ENCODE measurements around the gene AGRN. TPM values are rescaled to one million over a fixed set of nuclear protein-coding genes. Genes with fewer than 3 reads are reported as not detected.

AGRN gene
- total RNA-seq, 1 donor from 2014 or later = 335 TPM

DNA sequence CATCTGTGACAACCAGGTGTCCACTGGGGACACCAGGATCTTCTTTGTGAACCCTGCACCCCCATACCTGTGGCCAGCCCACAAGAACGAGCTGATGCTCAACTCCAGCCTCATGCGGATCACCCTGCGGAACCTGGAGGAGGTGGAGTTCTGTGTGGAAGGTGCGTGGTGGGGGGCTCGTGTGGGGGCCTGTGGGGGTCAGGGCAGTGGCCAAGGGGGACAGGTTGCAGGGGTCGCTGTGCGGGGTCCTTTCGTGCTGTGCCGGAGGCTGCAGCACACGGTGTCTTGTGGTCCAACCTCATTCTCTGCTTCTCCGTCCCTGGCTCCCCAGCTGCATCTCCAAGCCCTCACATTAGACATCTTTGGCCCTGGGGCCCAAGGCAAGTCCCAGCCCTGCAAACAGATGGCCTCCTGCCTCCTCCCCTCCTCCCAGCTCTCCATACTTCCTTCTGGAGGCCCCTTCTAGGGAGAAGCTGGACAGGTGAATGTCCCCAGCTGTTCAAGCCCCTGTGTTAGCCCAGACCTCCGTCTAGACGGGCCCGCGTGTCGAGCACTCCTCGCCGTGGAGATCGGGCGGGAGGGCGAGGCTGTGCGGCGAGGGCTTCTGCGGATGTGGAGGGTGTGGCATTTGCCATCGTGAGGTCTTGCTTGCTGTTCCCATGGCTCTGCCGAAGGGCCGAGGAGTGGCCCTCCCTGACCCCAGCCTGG lies 2.5 kb downstream of the AGRN start:
- no peaks in the 10 kb centered on the region for H3K27me3 Mint-ChIP-seq
- peaks cover 12% of the 10 kb centered on the region for H3K4me1 Mint-ChIP-seq (ENCODE audit: low read depth)
- no peak for DNase-seq (ENCODE audit: low spot score, unreplicated experiment)
- H3K9me3 Mint-ChIP-seq (ENCODE audit: low read depth) = peaks cover under 1% of the 10 kb centered on the region
- peak overlapping the region; percentile 49 for H3K4me3 Mint-ChIP-seq (ENCODE audit: low read depth)
- H3K27ac Mint-ChIP-seq = peak overlapping the region; percentile 85
- TF ChIP-seq, protein P1, sequence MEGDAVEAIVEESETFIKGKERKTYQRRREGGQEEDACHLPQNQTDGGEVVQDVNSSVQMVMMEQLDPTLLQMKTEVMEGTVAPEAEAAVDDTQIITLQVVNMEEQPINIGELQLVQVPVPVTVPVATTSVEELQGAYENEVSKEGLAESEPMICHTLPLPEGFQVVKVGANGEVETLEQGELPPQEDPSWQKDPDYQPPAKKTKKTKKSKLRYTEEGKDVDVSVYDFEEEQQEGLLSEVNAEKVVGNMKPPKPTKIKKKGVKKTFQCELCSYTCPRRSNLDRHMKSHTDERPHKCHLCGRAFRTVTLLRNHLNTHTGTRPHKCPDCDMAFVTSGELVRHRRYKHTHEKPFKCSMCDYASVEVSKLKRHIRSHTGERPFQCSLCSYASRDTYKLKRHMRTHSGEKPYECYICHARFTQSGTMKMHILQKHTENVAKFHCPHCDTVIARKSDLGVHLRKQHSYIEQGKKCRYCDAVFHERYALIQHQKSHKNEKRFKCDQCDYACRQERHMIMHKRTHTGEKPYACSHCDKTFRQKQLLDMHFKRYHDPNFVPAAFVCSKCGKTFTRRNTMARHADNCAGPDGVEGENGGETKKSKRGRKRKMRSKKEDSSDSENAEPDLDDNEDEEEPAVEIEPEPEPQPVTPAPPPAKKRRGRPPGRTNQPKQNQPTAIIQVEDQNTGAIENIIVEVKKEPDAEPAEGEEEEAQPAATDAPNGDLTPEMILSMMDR (IDR thresholded peaks at IDR 0.05; ENCODE audit: unreplicated experiment) = no peak
- peaks cover 7% of the 10 kb centered on the region for H3K36me3 Mint-ChIP-seq (ENCODE audit: insufficient read depth)

DNA sequence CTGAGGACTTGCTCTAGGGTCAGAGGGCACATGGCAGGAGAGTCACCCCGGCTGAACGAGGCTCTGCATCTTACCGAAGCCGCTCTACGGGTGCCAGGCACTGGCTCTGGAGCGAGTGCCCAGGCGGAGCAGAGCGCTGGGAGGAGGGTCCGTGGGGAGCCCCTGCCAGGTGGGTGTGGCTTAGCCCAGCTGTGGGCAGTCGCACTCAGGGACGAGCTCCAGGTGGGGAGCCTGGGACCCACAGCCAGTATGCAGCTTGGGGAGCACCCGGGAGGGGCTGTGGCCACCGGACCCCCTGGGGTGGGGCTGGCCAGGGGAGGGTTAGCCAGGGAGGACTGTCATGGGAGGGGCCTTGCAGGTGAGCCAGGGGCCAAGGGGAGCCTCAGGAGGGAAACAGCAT lies 3.8 kb downstream of the AGRN start:
- H3K4me3 Mint-ChIP-seq (ENCODE audit: low read depth) = no peak overlapping the region

DNA sequence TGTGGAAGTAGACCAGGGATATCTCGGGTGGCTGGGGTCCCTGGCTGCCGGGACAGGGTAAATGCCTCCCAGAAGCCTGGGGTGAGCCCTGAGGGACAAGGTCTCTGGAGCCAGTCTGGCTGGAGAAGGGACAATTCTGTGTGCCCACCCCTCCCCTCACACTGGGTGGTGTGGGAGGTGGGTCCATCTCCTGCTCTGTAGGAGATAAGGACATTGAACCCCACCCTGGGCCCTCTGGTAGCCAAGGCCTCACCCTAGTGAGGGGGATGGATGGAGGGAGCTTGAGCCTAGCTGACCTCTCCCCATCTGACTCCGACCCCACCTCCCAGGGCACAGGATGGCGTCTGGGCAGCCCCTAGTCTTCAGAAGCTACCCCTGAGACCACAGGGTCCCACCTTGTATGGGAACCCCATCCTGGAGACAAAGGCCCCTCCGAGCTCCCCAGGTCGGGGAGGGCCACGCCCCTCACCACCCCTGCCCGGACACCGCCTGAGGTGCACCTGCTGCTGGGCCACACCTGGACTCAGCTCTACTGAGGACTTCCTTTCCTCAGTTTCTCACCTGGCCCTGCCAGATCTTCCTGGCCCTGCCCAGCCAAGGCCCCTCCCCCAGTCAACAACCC lies 4.3 kb downstream of the AGRN start:
- TF ChIP-seq, protein P1 (IDR thresholded peaks at IDR 0.05; ENCODE audit: unreplicated experiment) = no peak
- H3K9me3 Mint-ChIP-seq (ENCODE audit: low read depth) = no peaks in the 10 kb centered on the region
- no peaks in the 10 kb centered on the region for H3K27me3 Mint-ChIP-seq
- no peak for DNase-seq (ENCODE audit: low spot score, unreplicated experiment)
- peaks cover 12% of the 10 kb centered on the region for H3K4me1 Mint-ChIP-seq (ENCODE audit: low read depth)
- H3K27ac Mint-ChIP-seq = peak overlapping the region; percentile 82
- peaks cover 7% of the 10 kb centered on the region for H3K36me3 Mint-ChIP-seq (ENCODE audit: insufficient read depth)
- H3K4me3 Mint-ChIP-seq (ENCODE audit: low read depth) = no peak overlapping the region

More for the DNA sequence above, 3.8 kb downstream of the AGRN start:
- Mint-ChIP-seq H3K36me3 (ENCODE audit: insufficient read depth) (peaks cover 7% of the 10 kb centered on the region), H3K27ac (no peak overlapping the region), H3K4me1 (ENCODE audit: low read depth) (peaks cover 12% of the 10 kb centered on the region), H3K27me3 (no peaks in the 10 kb centered on the region), H3K9me3 (ENCODE audit: low read depth) (no peaks in the 10 kb centered on the region)
- DNase-seq (ENCODE audit: low spot score, unreplicated experiment) = no peak
- TF ChIP-seq, protein P1 (IDR thresholded peaks at IDR 0.05; ENCODE audit: unreplicated experiment) = no peak

DNA sequence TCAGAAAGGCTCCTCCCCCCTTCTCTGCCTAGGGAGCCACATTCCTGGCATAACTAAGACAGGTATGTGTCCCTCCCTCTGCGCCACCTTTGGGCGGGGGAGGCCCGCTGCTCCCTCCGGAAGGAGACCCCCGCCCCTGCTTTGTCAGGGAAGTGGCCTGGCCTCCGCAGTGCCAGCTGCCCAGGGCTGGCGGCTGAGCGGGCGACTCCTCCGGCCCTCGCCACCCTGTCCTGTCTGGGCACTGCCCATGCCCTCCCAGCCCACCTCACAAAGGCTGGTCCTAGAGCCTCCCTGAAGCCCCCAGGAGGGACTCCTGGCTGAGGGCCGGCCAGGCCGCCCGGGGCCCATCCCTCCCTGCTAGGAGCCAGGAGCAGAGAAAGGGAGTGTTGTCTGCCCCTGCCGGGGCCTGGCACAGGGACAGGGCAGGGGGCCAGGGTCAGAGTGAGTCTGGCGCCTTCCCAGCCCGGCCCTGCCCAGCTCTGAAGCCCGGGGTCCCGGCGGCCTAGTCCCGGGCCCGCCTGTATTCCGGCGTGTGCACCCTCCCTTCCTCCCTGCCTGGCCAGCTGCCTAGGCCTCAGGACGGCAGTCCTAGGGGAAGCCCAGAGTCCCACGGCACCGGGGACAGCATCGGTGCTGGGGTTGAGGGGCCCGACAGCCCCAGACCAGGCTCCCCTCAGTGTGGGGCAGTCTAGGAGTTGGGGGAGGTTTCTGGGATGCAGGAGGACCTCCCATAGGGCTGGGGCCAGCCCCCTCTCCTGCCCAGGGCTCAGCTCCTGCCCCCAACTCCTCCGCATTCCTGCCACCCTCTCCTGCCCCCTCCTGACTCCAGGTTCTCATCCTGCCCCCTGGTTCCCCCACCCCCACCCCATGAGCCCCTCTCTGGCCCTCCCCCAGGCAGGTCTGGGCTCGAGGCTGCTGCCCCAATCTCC lies 5.1 kb downstream of the AGRN start:
- DNase-seq (ENCODE audit: low spot score, unreplicated experiment) = peak; percentile 65
- TF ChIP-seq, protein P1 (IDR thresholded peaks at IDR 0.05; ENCODE audit: unreplicated experiment) = no peak
- Mint-ChIP-seq H3K27ac (peak overlapping the region; percentile 82), H3K27me3 (no peaks in the 10 kb centered on the region), H3K4me3 (ENCODE audit: low read depth) (no peak overlapping the region), H3K36me3 (ENCODE audit: insufficient read depth) (peaks cover 7% of the 10 kb centered on the region), H3K9me3 (ENCODE audit: low read depth) (no peaks in the 10 kb centered on the region), H3K4me1 (ENCODE audit: low read depth) (peaks cover 12% of the 10 kb centered on the region)

DNA sequence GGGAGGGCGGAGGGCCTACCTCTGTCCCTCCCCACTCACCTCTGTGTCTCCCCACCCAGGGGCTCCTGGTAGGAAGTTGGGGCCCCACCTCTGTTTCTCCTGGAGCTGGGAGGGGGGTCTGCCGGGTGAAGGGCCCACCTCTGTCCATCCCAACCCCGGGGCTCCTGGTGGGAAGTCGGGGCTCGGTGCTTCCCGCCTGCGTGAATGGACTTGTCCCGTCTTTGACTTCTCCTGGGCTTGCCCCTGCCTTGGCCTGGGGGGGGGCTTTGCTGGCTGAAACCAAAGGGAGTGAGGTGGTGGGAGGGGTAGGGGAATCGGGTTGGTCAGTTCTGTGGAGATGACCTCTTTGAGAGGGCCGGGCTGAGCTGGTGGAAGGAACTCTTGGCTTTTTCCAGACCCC lies 5.8 kb downstream of the AGRN start:
- Mint-ChIP-seq H3K4me1 (ENCODE audit: low read depth) (peaks cover 12% of the 10 kb centered on the region), H3K27ac (no peak overlapping the region), H3K9me3 (ENCODE audit: low read depth) (no peaks in the 10 kb centered on the region), H3K4me3 (ENCODE audit: low read depth) (no peak overlapping the region), H3K36me3 (ENCODE audit: insufficient read depth) (peaks cover 7% of the 10 kb centered on the region), H3K27me3 (no peaks in the 10 kb centered on the region)
- no peak for DNase-seq (ENCODE audit: low spot score, unreplicated experiment)
- TF ChIP-seq, protein P1 (IDR thresholded peaks at IDR 0.05; ENCODE audit: unreplicated experiment) = no peak
